GM08714 (cell line): ENCODE data around the gene MIA2.
"Not testable (repeated sequence)": the region's sequence is repeated elsewhere in the genome, so short reads cannot be mapped to it uniquely, and the experiment has no call there.

Experiments
- H3K4me3 ChIP-seq: fragments of 200-500 bp; sonication (Bioruptor generic); 2 replicates; pipeline ENCODE4 v1.5.1; 2014; ENCODE audit warnings: mild to moderate bottlenecking, low read length, inconsistent platforms
- ZNF274 ChIP-seq: IDR thresholded peaks from 2 replicates; pipeline ENCODE4 v1.6.1; 2012; ENCODE audit warnings: mild to moderate bottlenecking, low read depth, low read length

The MIA2 gene

DNA sequence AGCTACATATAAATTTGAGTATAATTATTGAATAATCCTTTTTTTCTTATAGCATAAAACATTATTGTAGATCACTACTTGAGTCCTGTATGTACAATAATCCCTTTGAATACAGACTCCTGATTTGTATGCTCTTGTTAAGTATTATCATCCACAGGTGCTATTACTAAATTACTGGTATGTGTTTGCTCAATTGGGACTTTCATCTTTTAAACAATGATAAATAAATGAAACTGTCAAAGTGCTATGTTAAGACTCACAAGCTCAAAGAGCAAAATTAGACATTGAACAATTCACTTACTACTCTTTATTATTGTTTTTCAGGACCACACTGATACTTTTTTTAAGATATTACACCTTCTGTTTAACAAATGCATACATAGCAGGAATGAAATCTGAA lies 17.8 kb downstream of the MIA2 start:
- no peak overlapping the region for H3K4me3 ChIP-seq
- no peak for TF ChIP-seq ZNF274

DNA sequence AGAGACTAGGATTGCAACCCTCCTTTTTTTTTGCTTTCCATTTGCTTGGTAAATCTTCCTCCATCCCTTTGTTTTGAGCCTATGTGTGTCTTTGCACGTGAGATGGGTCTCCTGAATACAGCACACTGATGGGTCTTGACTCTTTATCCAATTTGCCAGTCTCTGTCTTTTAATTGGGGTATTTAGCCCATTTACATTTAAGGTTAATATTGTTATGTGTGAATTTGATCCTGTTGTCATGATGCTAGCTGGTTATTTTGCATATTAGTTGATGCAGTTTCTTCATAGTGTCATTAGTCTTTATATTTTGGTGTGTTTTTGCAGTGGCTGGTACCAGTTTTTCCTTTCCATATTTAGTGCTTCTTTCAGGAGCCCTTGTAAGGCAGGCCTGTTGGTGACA lies 23.7 kb downstream of the MIA2 start:
- H3K4me3 ChIP-seq: not testable (repeated sequence)

DNA sequence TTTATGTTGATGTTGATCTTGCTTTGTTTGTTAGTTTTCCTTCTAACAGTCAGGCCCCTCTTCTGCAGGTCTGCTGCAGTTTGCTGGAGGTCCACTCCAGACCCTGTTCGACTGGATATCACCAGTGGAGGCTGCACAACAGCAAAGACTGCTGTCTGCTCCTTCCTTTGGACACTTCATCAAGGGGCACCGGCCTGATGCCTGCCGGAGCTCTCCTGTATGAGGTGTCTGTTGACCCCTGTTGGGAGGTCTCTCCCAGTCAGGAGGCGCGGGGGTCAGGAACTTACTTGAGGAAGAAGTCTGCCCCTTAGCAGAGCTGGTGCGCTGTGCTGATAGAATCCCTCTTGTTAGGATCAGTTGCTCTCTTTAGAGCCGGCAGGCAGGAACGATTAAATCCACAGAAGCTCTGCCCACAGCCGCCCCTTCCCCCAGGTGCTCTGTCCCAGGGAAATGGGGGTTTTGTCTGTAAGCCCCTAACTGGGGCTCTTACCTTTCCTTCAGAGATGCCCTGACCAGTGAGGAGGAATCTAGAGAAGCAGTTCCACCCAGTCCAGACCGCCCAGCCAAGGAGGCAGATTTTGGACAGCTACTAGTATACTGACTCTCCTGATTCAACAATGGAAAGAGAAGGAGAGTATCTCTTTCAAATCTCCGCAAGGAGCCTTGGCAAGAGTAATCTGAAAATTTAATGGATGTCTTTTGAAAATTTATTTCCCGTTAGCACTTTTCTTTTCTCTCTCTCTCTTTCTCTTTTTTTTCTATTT lies 25.2 kb downstream of the MIA2 start:
- H3K4me3 ChIP-seq: no peak overlapping the region
- TF ChIP-seq ZNF274: no peak

DNA sequence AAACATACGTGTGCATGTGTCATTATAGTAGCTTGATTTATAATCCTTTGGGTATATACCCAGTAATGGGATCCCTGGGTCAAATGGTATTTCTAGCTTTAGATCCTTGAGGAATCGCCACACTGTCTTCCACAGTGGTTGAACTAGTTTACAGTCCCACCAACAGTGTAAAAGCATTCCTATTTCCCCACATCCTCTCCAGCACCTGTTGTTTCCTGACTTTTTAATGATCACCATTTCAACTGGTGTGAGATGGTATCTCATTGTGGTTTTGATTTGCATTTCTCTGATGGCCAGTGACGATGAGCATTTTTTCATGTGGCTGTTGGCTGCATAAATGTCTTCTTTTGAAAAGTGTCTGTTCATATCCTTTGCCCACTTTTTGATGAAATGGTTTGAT lies 26.4 kb downstream of the MIA2 start:
- H3K4me3 ChIP-seq: not testable (repeated sequence)

DNA sequence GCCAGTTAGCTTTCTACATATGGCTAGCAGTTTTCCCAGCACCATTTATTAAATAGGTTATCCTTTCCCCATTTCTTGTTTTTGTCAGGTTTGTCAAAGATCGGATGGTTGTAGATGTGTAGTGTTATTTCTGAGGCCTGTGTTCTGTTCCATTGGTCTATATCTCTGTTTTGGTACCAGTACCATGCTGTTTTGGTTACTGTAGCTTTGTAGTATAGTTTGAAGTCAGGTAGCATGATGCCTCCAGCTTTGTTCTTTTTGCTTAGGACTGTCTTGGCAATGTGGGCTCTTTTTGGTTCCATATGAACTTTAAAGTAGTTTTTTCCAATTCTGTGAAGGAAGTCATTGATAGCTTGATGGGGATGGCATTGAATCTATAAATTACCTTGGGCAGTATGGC lies 28.5 kb downstream of the MIA2 start:
- not testable (repeated sequence) for H3K4me3 ChIP-seq

DNA sequence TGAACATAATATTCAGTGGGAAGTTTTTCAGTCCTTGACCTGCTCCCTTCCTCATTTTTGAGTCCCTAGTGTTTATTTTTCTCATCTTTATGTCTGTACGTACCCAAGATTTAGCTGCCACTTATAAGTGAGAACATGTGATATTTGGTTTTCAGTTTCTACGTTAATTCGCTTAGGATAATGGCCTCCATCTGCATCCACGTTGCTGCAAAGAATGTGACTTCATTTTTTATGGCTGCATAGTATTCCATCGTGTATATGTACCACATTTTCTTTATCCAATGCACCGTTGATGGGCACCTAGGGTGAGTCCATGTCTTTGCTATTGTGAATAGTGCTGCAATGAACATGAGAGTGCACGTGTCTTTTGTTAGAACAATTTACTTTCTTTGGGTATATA lies 30.3 kb downstream of the MIA2 start:
- H3K4me3 ChIP-seq: no peak overlapping the region
- no peak for TF ChIP-seq ZNF274

DNA sequence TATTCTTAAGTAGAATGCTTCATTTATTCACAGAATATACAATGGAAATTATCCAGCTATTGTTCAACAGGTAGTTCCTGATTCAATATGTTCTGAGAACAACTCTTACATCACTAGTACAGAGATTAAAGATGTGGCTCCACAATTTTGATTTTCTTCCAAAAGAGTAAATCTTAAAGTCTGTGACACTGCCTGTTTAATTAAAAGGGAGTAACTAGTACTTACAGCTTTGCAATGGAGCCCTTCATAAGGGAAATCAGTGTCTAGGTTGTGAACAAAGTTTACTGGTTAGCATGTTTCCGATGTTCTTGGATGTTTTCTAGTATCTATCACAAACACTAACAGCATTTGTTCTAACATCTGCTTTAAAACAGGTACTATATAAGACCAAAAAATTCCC lies 30.8 kb downstream of the MIA2 start:
- no peak overlapping the region for H3K4me3 ChIP-seq
- no peak for TF ChIP-seq ZNF274

DNA sequence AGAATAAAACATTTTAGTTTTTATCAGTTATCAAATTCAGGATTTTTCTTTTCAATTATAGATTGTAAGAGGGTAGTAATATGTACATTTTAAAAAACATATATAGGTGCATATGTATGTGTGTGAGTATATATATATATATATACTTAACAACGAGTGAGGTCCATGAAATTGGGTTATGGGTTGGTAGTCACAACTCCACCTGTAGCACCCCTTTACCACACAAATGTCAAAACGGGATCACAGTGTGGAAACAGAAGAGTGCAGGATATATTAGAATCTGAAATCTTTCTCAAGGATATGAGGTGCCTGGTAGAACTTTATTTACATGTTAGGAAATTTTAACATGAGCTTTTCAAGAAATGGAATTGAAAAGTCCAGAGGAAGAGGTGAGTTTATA lies 31.3 kb downstream of the MIA2 start:
- no peak for TF ChIP-seq ZNF274
- H3K4me3 ChIP-seq: no peak overlapping the region

DNA sequence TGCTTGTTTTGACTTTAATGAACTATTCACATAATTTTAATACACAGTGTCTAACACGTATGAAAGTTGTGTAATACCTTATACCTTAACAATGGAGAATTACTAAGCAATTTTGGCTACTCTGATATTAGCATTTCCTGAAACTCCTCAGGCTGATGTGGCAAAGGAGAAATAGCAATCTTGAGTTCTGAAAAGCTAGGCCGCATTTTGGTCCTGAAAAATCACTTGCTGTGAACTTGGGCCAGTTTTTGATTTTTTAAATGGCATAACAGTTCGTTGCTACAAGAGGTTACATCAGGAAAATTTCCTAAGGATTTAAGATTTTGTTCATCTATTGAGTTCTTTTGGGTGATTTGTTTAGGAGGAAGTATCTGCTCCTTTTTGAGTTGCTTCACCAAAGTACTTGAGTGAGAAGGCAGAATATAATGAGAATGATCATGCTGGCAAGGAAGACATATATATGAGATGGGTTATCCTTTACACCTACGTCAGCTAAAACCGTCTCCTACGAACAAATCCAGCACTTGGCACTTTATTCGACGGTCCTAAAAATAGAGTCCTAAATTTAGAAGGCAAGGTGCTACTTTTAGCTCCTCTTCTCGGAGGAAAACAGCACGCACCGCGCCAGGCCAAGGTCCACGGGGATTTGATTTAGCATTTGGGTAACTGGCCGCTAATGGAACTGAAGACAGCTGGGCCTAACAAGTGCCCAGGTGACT lies 32.2 kb downstream of the MIA2 start:
- peak overlapping the region; percentile 100; the same call in 1 of the 2 replicates for H3K4me3 ChIP-seq
- no peak for TF ChIP-seq ZNF274

DNA sequence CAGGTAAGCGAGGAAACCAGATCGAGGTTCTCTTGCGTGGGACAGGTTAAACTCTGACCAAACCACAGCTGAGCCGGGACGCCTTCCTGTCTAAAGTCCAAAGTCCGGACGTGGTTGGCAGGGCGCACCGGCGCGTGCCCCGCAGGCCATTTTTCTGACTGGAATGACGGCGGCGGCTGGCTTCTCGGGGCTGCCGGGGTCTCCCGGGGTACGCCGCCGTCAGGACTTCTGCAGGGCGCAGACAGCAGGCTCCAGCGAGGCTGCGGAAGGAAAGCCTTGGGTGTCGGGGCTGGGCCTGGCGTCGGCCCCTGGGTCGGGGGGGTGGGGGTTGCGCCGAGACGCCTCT lies 32.8 kb downstream of the MIA2 start:
- peak overlapping the region; percentile 100; the same call in 1 of the 2 replicates for H3K4me3 ChIP-seq
- no peak for TF ChIP-seq ZNF274

DNA sequence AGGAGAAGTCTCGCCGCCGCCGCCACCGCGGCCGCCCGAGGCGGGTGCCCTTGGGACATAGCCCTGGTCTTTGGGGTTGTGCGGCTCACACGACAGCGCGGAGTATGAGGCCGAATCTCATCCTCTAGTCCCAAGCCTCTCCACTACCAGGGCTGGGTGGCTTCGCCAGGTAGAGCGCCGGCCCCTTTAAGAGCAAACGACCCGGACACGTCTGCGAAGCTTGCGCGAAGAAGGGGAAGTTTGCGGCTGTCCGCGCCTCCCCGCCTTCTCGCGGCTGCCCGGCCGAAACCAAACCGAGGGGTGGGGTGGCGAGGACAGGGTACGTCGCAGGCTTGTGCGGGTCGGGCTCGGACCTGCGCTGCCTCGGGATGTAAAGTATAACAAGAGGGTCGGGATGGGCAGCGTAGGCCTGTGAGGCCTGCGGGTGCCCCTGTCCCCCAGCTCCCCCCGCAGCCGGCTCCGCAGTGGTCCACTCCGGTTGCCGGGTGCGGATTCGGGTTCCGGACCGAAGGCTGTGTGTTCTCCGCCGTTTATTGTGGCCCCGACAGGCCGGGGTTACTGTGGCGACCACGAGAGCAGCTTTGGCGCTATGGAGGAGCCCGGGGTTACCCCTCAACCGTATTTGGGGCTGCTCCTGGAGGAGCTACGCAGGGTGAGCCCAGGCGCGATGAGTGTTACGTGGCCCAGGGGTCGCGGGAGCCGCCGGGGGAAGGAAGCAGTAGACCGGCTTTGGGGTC lies 33.3 kb downstream of the MIA2 start:
- H3K4me3 ChIP-seq: peak overlapping the region; percentile 100
- TF ChIP-seq ZNF274: no peak

DNA sequence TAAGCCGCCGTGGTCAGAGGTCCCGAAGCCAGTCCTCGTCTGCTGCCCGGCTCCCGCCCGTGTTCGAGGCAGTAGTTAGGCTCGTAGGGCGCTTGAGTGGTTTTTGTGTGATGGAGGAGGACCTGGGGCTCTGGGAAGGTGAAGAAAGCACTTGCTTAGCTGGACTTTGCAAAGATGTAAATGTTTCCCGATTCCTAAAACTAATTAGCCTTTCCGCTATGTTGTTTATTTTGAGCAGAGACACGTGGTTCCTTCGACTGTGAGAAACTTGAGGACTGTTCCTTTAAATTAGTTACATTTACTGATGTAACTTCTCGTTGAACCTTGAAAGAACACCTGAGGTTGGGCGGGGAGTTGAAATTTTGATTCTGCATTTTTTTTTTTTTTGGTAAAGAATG lies 33.9 kb downstream of the MIA2 start:
- no peak for TF ChIP-seq ZNF274
- peak overlapping the region; percentile 100 for H3K4me3 ChIP-seq

DNA sequence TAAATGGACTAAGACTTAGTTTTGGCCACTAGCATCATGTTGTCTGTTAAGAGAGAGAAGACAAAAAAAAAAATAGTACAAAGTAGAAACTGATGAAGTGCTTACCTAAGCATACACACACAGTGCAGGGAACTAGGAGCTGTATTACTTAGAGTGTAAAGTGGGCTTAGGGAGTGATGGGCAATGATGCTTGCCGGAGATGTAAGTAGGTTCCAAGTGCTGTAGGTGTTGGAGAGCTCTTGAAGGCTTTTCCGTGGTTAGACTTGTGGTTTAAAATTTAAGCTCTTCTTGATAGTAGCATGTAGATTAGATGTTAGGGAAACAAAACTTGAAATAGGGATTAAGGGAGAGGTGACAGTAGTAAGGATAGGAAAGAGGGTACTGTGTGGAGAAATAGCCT lies 34.7 kb downstream of the MIA2 start:
- H3K4me3 ChIP-seq: peak overlapping the region; percentile 100
- TF ChIP-seq ZNF274: no peak

DNA sequence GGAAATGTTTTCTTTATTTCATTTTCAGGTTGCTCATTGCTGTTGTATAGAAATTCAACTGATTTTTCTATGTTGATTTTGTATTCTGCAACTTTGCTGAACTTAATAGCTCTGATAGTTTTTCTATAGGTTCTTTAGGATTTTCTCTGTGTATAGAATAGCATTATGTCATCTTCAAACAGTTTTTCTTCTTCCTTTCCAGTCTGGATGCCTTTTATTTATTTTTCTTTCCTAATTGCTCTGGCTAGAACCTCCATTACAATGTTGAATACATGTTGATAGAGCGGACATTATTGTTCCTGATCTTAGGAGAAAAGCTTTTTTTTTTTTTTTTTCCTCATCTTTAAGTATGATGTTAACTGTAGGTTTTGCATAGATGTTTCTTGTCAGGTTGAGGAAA lies 39.2 kb downstream of the MIA2 start:
- no peak for TF ChIP-seq ZNF274
- H3K4me3 ChIP-seq: no peak overlapping the region

DNA sequence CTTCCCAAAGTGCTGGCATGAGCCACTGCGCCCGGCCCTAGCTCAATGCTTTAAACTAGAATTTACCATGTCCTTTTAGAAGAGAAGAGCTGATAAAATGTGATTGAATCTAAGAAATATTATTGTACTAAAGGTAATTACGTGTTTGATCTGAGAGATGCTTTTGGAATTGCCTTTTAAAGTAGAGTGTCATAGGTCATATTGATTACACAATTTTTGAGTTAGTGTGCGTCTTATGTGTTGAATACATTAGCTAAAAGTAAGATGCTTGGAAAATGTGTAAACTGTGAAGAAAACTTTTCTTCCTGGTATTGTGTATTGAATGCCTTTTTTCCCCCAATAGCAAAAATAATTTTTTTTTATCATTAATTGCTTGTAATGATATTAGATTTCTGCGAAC lies 41.7 kb downstream of the MIA2 start:
- no peak overlapping the region for H3K4me3 ChIP-seq
- no peak for TF ChIP-seq ZNF274
